Skin of body (tissue), 2 donors: Measurements from ENCODE around the gene EVI5L. TPM values are rescaled to one million over a fixed set of nuclear protein-coding genes. Genes with fewer than 3 reads are reported as not detected.
"Not testable (repeated sequence)": the region's sequence is repeated elsewhere in the genome, so short reads cannot be mapped to it uniquely, and the experiment has no call there.

ENCODE experiments used
- DNase-seq: peaks from one replicate; lab custom pipeline; 2025; lab: John Stamatoyannopoulos, UW
- total RNA-seq: library from RNA; depleted of rRNA; stranded (reverse); fragments of >200 nt; gene quantifications from one replicate; pipeline ENCODE4 v1.2.3, GENCODE V29; 2014

EVI5L gene
- total RNA-seq, 1 donor from 2014 or later: 8.0 TPM

DNA sequence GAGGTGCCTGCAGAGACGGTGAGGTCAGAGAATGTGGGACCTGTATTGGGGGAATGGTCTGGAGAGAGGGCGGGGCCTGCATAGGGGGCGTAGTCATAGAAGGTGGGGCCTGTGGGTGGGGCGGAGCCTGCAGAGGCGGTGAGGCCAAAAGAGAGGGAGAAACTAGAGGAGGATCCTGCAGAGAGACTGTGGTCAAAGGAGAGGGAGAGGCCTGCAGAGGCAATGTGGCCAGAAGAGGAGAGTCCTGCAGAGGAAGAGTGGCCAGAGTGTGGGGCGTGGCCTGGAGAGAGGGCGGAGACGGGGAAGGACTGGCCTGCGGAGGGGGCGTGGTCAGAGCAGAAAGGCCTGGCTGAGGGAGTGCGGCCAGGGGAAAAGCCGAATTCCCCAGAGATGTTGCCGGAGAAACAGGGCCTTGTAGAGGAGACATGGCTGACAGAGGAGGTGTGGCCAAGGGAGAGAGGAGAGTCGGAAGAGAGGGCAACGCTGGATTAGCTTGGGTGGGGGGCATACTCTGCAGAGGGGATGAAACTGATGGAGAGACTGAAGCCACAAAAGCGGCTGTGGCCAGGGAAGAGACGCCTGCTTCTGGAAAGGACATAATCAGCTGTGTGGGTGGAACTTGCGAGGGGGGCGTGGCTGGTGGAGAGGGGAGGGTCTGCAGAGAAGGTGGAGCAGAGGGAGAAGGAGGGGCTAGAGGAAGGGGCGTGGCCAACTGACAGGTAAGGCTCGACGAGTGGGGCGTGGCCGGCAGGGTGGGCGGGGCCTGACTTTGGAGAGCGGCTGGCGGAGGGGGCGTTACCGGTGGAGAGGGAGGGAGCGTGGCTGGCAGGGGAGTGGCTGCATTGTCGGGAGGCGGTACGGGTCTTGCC is 41.7 kb downstream of the EVI5L start:
- no peak for DNase-seq

DNA sequence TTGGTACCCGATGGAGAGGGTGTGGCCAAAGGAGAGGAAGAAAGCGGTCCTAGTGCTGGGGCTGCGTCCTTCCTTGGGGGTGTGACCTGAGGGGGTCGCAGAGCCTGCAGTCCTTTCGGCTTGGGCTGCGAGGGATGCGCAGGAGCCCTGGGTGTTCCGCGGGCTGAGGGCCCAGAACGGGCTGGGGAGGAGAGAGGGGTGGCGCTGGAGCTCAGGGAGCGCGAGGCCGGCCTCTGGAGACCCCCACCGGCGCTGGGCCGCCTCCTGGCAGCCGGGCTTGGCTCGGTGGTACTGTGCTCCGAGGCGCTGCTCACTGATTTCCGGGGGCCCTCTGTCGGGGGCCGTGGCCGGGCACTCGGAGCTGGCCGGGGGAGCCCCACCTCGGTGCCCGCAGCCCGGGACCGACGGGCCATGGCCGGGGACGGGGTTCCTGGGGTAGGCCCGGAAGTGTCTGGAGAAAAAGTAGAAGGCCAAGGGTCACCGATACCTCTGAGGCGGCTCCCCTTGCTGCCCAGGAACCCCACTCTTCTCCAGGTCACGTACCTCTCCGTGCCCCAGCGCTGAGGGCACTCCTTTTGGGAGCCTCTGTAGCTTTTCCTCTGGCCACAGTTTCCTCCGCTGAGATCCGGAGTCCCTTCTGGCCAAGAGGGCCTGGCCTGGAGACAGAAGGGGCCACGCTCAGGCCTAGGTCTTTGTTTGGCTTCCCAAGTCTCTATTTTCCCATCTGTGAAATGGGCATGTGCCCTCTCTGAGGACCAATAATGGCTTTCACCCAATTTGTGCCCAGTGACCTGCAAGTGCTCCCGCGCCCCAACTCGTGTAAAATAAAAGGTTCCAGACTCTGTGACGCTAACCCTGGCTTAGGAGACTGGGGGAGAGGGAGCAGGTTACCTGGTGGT is 42.5 kb downstream of the EVI5L start:
- DNase-seq: no peak

DNA sequence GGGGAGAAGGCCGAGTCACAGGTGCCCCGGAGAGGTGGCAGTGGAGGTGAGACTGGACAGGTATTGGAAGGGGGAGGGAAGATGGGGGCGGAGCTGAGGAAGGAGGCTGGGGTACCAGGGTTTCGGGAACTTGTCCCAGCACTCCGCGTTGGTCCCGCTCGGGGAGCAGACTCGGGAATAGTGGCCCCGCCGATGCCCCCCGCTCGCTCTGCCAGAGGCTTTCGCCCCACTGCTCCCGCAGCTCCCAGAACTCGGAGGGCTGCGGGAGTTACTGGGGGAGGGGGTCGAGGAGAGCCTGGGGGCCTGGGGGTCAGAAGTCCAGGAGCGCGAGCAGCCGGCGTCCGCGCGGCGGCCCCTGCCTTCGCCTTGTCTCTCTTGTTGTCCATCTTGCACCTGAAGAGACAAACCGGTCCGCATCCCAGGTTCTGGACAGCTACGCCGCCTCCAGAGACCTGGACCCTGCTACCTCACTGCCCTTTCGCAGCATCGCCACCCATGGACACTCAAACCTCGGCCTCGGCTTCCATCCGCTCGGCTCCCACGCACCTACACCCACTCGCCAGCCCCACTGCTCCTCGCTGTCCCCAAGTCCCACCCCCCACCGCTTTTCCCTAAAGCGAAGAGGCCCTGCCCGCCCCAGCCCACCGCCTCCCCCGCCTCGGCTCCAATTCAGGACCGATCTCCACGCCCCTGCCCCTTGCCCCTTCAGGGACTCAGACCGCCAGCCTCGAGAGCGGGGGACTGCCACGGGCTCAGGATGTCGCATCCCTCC is 43.5 kb downstream of the EVI5L start:
- no peak for DNase-seq

- no peak for DNase-seq
Measured at GRCh38 chr19:7874076-7874896, 44.3 kb downstream of the EVI5L start, which contains the start of gene PRR36. Gene PRR36 (minus strand): TSS chr19:7874390. CDS start chr19:7873689, 701 bp downstream.

- DNase-seq: no peak
Measured at GRCh38 chr19:7874897-7875273, 44.9 kb downstream of the EVI5L start.

DNA sequence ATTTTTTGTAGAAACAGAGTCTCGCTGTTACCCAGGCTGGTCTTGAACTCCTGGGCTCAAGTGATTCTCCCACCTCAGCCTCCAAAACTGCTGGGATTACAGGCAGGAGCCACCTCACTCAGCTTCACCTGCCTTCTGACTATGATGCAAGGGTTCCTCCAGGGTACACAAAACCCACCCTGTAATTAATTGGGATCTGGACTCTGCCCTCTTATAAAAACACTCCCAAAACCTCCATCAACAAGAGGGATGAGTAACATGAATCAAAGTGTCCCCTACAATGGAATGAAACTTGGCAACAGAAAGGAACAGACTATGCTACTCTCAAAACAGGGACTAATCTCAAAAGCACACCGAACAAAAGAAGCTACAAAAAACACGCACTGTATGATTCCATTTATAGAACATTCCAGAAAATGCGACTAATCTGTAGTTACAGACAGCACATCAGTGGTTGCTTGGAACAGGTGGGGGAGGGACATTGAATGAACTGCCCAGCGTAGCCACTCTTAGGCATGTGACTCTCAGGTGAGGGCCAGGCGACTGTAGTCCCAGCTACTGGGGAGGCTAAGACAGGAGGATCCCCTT is 47.3 kb downstream of the EVI5L start:
- no peak for DNase-seq

- DNase-seq: no peak
Measured at GRCh38 chr19:7879111-7879807, 49.2 kb downstream of the EVI5L start.

- no peak for DNase-seq
Measured at GRCh38 chr19:7879836-7880235, 49.8 kb downstream of the EVI5L start.

- DNase-seq: no peak
Measured at GRCh38 chr19:7881910-7882309, 51.9 kb downstream of the EVI5L start.

GRCh38 chr19:7883105-7883504 is 53.1 kb downstream of the EVI5L start:
- DNase-seq: no peak

DNA sequence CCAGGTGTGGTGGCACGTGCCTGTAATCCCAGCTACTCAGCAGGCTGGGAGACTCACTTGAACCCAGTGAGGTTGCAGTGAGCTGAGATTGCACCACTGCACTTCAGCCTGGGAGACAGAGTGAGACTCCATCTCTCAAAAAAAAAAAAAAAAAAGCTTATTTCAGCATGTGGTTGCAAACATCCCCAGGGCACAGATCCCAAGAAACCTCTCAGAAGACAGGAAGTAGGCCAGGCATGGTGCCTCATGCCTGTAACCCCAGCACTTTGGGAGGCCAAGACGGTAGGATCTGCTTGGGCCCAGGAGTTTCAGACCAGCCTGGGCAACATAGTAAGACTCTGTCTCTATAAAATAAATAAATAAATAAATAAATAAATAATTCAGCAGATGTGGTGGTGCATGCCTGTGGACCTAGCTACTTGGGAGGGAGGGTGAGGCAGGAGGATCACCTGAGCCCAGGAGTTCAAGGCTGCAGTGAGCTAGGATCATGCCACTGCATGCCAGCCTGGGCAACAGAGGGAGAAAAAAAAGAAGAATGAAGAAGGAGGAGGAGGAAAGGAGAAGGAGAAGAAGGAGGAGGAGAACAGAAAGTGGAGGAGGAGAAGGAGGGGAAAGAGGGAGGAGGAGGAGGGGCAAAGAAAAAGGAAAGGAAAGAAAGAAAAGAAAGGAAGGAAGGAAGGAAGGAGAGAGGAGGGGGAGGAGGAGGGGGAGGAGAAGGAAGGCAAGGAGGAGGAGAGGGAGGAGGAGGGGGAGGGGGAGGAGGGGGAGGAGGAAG is 54.0 kb downstream of the EVI5L start:
- no peak for DNase-seq

GRCh38 chr19:7885818-7886217 is 55.8 kb downstream of the EVI5L start:
- no peak for DNase-seq

DNA sequence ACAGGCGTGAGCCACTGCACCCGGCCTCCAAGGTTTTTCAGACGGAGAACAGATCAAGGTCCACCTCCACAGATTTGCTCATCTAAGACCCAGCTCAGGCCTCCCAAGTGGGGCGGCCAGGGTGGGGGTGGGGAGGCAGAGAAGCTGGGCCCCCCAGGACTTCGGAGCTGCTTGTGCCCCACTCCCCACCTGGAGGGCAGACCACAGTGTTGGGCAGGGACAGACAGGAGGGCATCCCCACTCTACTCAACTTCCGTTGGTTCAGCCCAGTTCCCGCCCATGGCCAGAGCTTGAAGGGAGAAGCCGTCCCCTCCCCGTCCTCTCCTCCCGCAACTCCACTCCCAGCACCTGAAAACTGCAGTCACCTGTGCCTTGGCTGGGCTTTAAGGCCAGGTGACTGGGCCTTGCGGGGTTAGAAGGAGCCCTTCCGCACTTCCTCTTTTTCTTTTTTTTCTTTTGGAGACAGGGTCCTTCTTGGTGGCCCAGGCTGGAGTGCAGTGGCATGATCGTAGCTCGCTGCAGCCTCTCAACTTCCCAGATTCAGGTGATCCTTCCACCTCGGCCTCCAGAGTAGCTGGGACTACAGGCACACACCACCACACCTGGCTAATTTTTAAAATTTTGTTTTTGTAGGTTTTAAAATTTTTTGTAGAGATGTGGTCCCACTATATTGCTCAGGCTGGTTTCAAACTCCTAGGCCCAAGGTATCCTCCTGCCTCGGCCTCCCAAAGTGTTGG is 57.6 kb downstream of the EVI5L start:
- DNase-seq: no peak

- no peak for DNase-seq
Measured at GRCh38 chr19:7888145-7888825, 58.3 kb downstream of the EVI5L start, which contains the start of gene LRRC8E. Gene LRRC8E (plus strand): TSS chr19:7888510. CDS start chr19:7895604, 7,094 bp downstream.

GRCh38 chr19:7888826-7889217 is 58.8 kb downstream of the EVI5L start:
- DNase-seq: no peak

GRCh38 chr19:7893362-7894101 is 63.5 kb downstream of the EVI5L start:
- DNase-seq: not testable (repeated sequence)
